Neuron (in vitro differentiated cells): Measurements from ENCODE around the gene SYNPO.

Experiments
- H2AFZ ChIP-seq: one replicate; pipeline ENCODE4 v1.6.1; 2013; ENCODE audit warnings: low read depth, mild to moderate bottlenecking, inconsistent platforms, low read length, moderate library complexity
- H3K27me3 ChIP-seq: one replicate; pipeline ENCODE4 v1.6.1; 2013; ENCODE audit warnings: low read length; ENCODE audit not compliant: insufficient read depth
- H3K36me3 ChIP-seq: one replicate; pipeline ENCODE4 v1.6.1; 2013; ENCODE audit warnings: low read length; ENCODE audit not compliant: insufficient read depth
- H3K4me1 ChIP-seq: one replicate; pipeline ENCODE4 v1.6.1; 2013; ENCODE audit warnings: low read length; ENCODE audit not compliant: insufficient read depth
- H3K4me3 ChIP-seq: 2 replicates; pipeline ENCODE4 v1.5.1; 2013; ENCODE audit warnings: mild to moderate bottlenecking, low read length, moderate library complexity
- H3K9me3 ChIP-seq: one replicate; pipeline ENCODE4 v1.6.1; 2013; ENCODE audit warnings: low read length

SYNPO gene

GRCh38 chr5:150662731-150663516 lies 22.5 kb downstream of the SYNPO start:
- Histone ChIP-seq H3K4me1 (no peaks in the 10 kb centered on the region), H3K9me3 (no peaks in the 10 kb centered on the region), H3K27me3 (peaks cover 39% of the 10 kb centered on the region), H3K36me3 (no peaks in the 10 kb centered on the region), H2AFZ (no peak overlapping the region), H3K4me3 (no peak overlapping the region)

DNA sequence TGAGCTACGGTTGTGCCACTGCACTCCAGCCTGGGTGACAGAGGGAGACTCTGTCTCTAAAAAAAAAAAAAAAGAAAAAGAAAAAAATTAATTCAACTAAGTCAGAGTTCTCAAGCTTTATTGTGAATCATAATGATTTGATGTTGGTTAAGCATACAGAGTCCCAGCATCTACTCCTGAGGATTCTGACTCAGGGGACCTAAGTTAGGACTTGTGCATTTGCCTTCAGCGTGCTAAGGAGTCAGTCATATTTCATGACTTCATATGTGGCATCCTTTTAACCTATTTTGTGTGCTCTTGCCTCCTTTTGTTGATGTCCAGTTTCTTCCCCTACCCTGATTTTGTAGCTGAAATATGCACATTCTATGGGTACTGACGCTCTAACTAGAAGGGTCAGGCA lies 23.5 kb downstream of the SYNPO start:
- no peaks in the 10 kb centered on the region for H3K36me3 ChIP-seq
- H3K9me3 ChIP-seq = no peaks in the 10 kb centered on the region
- no peak overlapping the region for H3K4me3 ChIP-seq
- H3K4me1 ChIP-seq = no peaks in the 10 kb centered on the region
- no peak overlapping the region for H2AFZ ChIP-seq
- H3K27me3 ChIP-seq = peaks cover 39% of the 10 kb centered on the region

DNA sequence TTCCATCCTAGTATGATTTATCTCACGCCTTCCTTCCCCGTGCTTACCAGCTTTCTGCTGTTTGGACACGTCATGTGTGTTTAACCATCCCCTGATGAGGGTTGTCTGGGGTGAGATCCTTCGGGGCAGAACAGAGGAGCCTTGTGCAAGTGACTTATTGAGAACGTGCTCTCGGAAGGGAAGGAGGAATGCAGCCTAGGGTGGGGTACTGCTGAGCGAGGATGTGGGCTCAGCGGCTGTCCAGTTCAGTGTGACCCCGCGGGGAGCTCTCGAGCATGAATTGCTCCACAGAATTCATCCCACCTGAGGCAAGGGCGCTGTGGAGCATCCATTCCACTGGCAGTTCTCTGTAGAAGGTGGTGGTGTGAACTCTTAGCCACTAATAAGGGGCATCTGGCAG lies 24.6 kb downstream of the SYNPO start:
- Histone ChIP-seq H3K36me3 (no peaks in the 10 kb centered on the region), H3K27me3 (peaks cover 31% of the 10 kb centered on the region), H3K4me1 (no peaks in the 10 kb centered on the region), H3K9me3 (no peaks in the 10 kb centered on the region), H2AFZ (no peak overlapping the region), H3K4me3 (no peak overlapping the region)

GRCh38 chr5:150670275-150670947 lies 30.0 kb downstream of the SYNPO start:
- H3K4me1 ChIP-seq = peaks cover 3% of the 10 kb centered on the region
- H2AFZ ChIP-seq = no peak overlapping the region
- peaks cover 31% of the 10 kb centered on the region for H3K27me3 ChIP-seq
- peaks cover 4% of the 10 kb centered on the region for H3K9me3 ChIP-seq
- no peaks in the 10 kb centered on the region for H3K36me3 ChIP-seq
- H3K4me3 ChIP-seq = no peak overlapping the region

DNA sequence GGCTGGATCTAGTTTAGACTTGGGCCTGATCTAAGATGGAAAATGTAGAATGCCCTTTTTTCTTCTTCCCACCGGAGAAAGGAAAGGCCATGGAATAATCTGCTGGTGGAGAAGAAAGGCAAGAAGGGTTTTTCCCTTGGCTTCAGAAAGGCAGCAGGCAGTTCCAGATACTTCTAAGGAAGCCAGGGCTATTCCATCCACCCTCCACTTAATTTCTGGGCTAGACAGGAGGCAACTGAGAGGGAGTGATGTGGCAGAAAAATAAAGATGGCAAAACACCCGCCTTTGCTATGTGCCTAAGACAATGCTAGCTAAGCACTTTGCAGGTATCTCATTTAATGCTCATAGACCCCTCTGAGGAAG lies 30.5 kb downstream of the SYNPO start:
- Histone ChIP-seq H3K4me1 (peaks cover 3% of the 10 kb centered on the region), H3K36me3 (no peaks in the 10 kb centered on the region), H3K27me3 (peaks cover 31% of the 10 kb centered on the region), H3K9me3 (peaks cover 4% of the 10 kb centered on the region), H2AFZ (no peak overlapping the region), H3K4me3 (no peak overlapping the region)

DNA sequence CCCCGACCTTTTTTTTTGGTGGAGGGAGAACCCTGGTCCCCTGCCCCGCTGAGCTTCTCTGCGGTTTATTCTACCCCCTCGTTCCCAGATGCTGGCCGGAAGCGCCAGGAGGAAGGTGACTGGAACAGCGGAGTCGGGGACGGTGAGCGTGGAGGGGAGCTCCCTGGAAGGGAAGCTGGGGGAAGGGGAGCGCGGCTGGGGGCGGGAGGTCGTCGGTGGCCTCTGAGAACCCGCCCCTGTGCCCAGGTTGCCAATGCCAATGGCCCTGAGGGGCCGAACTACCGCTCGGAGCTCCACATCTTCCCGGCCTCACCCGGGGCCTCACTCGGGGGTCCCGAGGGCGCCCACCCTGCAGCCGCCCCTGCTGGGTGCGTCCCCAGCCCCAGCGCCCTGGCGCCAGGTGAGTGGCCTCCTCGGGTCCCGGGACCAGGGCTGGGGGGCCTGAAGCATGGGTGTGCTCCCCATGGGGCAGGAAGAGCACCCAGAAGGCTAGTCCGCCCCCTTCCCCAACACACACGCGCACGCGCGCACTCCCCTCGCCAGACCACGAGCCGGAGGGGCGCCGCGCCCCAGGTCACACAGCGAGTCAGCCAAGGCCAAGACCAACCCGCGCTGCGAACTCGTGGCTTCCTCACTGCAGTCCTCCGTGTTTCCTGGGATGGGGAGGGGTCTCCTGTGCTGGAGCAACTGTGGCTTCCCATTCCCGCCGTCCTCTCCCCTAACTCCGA lies 31.2 kb downstream of the SYNPO start:
- peak overlapping the region; percentile 62 for H2AFZ ChIP-seq
- H3K9me3 ChIP-seq = peaks cover 4% of the 10 kb centered on the region
- H3K4me3 ChIP-seq = peak overlapping the region; percentile 43
- no peaks in the 10 kb centered on the region for H3K36me3 ChIP-seq
- H3K4me1 ChIP-seq = peaks cover 3% of the 10 kb centered on the region
- H3K27me3 ChIP-seq = peaks cover 31% of the 10 kb centered on the region

GRCh38 chr5:150672237-150672883 lies 31.9 kb downstream of the SYNPO start:
- peak overlapping the region; percentile 62 for H2AFZ ChIP-seq
- H3K9me3 ChIP-seq = peaks cover 4% of the 10 kb centered on the region
- H3K27me3 ChIP-seq = peaks cover 31% of the 10 kb centered on the region
- H3K4me3 ChIP-seq = peak overlapping the region; percentile 43
- peaks cover 3% of the 10 kb centered on the region for H3K4me1 ChIP-seq
- H3K36me3 ChIP-seq = no peaks in the 10 kb centered on the region

- Histone ChIP-seq H3K4me1 (peaks cover 3% of the 10 kb centered on the region), H3K9me3 (peaks cover 4% of the 10 kb centered on the region), H3K4me3 (no peak overlapping the region), H3K27me3 (peaks cover 31% of the 10 kb centered on the region), H2AFZ (no peak overlapping the region), H3K36me3 (no peaks in the 10 kb centered on the region)
Observed at GRCh38 chr5:150672884-150673275, 32.4 kb downstream of the SYNPO start.

GRCh38 chr5:150674341-150674821 lies 33.9 kb downstream of the SYNPO start:
- Histone ChIP-seq H3K4me1 (peaks cover 3% of the 10 kb centered on the region), H3K4me3 (no peak overlapping the region), H3K27me3 (peaks cover 31% of the 10 kb centered on the region), H2AFZ (no peak overlapping the region), H3K9me3 (peaks cover 4% of the 10 kb centered on the region), H3K36me3 (no peaks in the 10 kb centered on the region)

DNA sequence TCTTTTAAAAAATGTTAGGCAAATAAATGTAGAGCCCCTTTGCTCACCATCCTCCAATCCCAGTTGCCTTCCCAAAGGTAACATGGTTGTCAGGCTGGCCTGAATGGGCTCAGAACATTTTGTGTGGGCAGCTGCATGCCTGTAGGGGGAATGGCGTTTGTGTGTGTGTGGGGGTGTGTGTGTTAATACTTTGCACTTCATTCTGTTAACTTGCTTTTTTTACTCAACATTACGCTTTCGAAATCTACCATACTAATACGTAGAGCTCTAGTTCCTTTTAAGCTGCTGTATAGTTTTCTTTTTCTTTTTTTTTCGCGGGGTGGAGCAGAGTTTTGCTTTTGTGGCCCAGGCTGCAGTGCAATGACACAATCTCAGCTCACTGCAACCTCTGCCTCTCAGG lies 34.6 kb downstream of the SYNPO start:
- Histone ChIP-seq H3K36me3 (no peaks in the 10 kb centered on the region), H2AFZ (no peak overlapping the region), H3K9me3 (peaks cover 4% of the 10 kb centered on the region), H3K4me3 (no peak overlapping the region), H3K4me1 (peaks cover 3% of the 10 kb centered on the region), H3K27me3 (peaks cover 29% of the 10 kb centered on the region)

DNA sequence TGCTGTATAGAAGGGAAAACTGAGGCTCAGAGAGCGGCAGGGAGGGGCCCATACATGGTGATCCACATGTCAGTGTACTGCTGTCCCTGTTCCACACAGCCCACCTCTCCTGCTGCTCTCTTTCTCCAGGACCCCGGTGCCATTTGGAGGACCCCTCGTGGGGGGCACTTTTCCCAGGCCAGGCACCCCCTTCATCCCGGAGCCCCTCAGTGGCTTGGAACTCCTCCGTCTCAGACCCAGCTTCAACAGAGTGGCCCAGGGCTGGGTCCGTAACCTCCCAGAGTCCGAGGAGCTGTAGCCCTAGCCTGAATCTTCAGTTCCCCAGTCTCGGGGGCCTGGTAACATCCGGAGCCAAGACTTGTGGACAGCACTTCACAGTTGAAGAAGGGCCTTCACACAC lies 36.1 kb downstream of the SYNPO start:
- H3K4me1 ChIP-seq = peaks cover 3% of the 10 kb centered on the region
- H3K36me3 ChIP-seq = no peaks in the 10 kb centered on the region
- peaks cover 14% of the 10 kb centered on the region for H3K27me3 ChIP-seq
- no peaks in the 10 kb centered on the region for H3K9me3 ChIP-seq
- H2AFZ ChIP-seq = no peak overlapping the region
- no peak overlapping the region for H3K4me3 ChIP-seq

DNA sequence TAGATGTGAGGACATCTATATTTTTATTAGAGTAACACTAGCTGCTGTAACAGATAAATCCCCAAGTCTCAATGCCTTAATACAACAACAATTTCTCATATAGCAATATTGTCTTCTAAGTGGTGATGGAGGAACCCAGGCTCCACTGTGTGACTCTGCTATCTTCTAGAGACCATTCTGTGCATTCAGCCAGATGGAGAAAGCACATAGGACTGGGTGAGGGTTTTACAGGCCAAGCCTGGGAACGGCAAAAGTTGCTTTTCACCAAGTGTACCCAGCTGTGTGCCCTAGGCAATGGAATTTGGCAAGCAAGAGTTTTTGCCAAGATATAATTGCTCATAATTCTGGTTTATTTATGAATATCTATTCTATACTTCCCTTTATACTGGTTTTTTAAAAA lies 48.7 kb downstream of the SYNPO start:
- H3K9me3 ChIP-seq = no peaks in the 10 kb centered on the region
- H3K36me3 ChIP-seq = peaks cover 38% of the 10 kb centered on the region

GRCh38 chr5:150690760-150691159 lies 50.3 kb downstream of the SYNPO start:
- Histone ChIP-seq H3K4me3 (no peak overlapping the region), H3K36me3 (peaks cover 54% of the 10 kb centered on the region), H3K27me3 (no peaks in the 10 kb centered on the region), H3K4me1 (no peaks in the 10 kb centered on the region), H2AFZ (no peak overlapping the region), H3K9me3 (no peaks in the 10 kb centered on the region)

More for the DNA sequence above, 48.7 kb downstream of the SYNPO start:
- Histone ChIP-seq H3K27me3 (no peaks in the 10 kb centered on the region), H3K4me3 (no peak overlapping the region), H2AFZ (no peak overlapping the region), H3K4me1 (no peaks in the 10 kb centered on the region)
